ENCODE results near the gene HCRTR2.

DNA sequence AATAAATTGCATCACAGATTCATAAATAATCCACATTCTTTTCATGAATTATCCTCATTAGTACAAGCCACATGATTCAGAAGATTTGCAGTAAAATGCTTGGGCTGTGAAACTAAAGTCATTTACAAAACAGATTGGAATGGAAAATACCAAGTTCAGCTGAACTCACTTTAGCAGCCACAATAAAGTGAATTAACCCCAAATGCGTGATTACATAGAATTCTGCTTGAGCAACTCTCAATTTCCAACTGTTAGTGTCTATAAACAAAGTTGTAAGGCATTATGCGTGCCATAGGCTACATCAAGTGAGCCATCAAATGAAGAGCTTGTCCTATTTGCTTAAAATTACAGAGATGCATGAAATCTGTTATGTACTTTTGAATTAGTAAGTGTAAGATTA, 92.6 kb downstream of the HCRTR2 start:
- TF ChIP-seq POLR2AphosphoS5 (IDR thresholded peaks at IDR 0.05) (no peak), POLR2A (IDR thresholded peaks at IDR 0.05) (no peak)
- TF ChIP-seq, protein P1, sequence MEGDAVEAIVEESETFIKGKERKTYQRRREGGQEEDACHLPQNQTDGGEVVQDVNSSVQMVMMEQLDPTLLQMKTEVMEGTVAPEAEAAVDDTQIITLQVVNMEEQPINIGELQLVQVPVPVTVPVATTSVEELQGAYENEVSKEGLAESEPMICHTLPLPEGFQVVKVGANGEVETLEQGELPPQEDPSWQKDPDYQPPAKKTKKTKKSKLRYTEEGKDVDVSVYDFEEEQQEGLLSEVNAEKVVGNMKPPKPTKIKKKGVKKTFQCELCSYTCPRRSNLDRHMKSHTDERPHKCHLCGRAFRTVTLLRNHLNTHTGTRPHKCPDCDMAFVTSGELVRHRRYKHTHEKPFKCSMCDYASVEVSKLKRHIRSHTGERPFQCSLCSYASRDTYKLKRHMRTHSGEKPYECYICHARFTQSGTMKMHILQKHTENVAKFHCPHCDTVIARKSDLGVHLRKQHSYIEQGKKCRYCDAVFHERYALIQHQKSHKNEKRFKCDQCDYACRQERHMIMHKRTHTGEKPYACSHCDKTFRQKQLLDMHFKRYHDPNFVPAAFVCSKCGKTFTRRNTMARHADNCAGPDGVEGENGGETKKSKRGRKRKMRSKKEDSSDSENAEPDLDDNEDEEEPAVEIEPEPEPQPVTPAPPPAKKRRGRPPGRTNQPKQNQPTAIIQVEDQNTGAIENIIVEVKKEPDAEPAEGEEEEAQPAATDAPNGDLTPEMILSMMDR (IDR thresholded peaks at IDR 0.05): no peak

Data from prostate gland (tissue), 2 donors.